HG03095 (cell line): ENCODE results near the gene SKIL.

ENCODE experiments used
- ATAC-seq: cut with Tn5 transposase; IDR thresholded peaks from one replicate; pipeline ENCODE4 v1.9.1; 2021; ENCODE audit warnings: moderate library complexity; ENCODE audit not compliant: unreplicated experiment

Gene SKIL

GRCh38 chr3:170391108-170391507, 33.6 kb downstream of the SKIL start:
- no peak for ATAC-seq

GRCh38 chr3:170397685-170398084, 40.2 kb downstream of the SKIL start:
- ATAC-seq, result no peak

- no peak for ATAC-seq
These were observed 47.6 kb downstream of the SKIL start for GRCh38 chr3:170405101-170405500.

GRCh38 chr3:170410428-170411029, 53.0 kb downstream of the SKIL start:
- ATAC-seq, result no peak

- no peak for ATAC-seq
These were observed 55.8 kb downstream of the SKIL start for GRCh38 chr3:170413291-170413690.

GRCh38 chr3:170414202-170414663, 56.7 kb downstream of the SKIL start:
- no peak for ATAC-seq

GRCh38 chr3:170417090-170417489, 59.6 kb downstream of the SKIL start:
- no peak for ATAC-seq

GRCh38 chr3:170418422-170419398, 61.2 kb downstream of the SKIL start, which contains the start of gene CLDN11:
CLDN11 (plus strand) TSS chr3:170418868; CDS start chr3:170419067, 199 bp downstream.
- ATAC-seq, result no peak

- ATAC-seq, result no peak
These were observed 62.1 kb downstream of the SKIL start for GRCh38 chr3:170419557-170420087.

- no peak for ATAC-seq
These were observed 62.8 kb downstream of the SKIL start for GRCh38 chr3:170420307-170420821.

GRCh38 chr3:170421111-170421641, 63.7 kb downstream of the SKIL start:
- no peak for ATAC-seq

- no peak for ATAC-seq
These were observed 64.2 kb downstream of the SKIL start for GRCh38 chr3:170421758-170422157.

- ATAC-seq, result no peak
These were observed 65.6 kb downstream of the SKIL start for GRCh38 chr3:170423001-170423615.

GRCh38 chr3:170424879-170425278, 67.4 kb downstream of the SKIL start:
- no peak for ATAC-seq

GRCh38 chr3:170425491-170426239, 68.2 kb downstream of the SKIL start:
- ATAC-seq, result no peak

GRCh38 chr3:170426240-170426797, 68.8 kb downstream of the SKIL start:
- no peak for ATAC-seq

GRCh38 chr3:170428095-170428494, 70.6 kb downstream of the SKIL start:
- no peak for ATAC-seq

- ATAC-seq, result no peak
These were observed 71.5 kb downstream of the SKIL start for GRCh38 chr3:170429050-170429449.

- no peak for ATAC-seq
These were observed 73.5 kb downstream of the SKIL start for GRCh38 chr3:170431054-170431453.

- no peak for ATAC-seq
These were observed 74.9 kb downstream of the SKIL start for GRCh38 chr3:170432416-170432815.
